HG03139 (cell line): ENCODE results near the gene FEZF2.

Source experiments
- ATAC-seq: cut with Tn5 transposase; IDR thresholded peaks from one replicate; pipeline ENCODE4 v1.9.1; 2021; ENCODE audit not compliant: unreplicated experiment

Gene FEZF2

DNA sequence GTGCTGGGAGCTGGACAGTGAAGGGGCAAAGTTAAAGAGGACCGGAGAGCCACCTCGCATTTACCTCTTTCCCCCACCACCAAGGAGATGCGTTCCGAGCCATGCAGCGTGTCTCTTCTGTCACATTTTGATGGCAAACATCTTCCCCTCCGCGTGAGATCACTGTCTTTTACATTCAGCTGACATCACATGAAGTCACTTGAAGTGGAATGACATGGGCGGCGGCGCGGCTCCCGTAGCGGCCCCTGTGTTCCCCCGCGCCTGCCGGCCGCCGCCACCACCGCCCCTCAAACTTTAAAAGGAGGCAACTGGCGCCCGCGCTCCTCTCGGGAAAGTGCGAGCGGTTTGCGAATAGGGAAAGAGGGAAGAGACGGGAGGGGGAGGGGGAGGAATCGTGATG lies at the start of gene FEZF2:
Gene FEZF2, minus strand, starts transcription at position 336 of the 400 bp plus-strand sequence. CDS start 682 bp downstream, outside the sequence.
- ATAC-seq = no peak

GRCh38 chr3:62421207-62421606 lies 47.9 kb upstream of the FEZF2 start:
- ATAC-seq = no peak

- ATAC-seq = no peak
Observed at GRCh38 chr3:62416144-62416543, 42.8 kb upstream of the FEZF2 start.

DNA sequence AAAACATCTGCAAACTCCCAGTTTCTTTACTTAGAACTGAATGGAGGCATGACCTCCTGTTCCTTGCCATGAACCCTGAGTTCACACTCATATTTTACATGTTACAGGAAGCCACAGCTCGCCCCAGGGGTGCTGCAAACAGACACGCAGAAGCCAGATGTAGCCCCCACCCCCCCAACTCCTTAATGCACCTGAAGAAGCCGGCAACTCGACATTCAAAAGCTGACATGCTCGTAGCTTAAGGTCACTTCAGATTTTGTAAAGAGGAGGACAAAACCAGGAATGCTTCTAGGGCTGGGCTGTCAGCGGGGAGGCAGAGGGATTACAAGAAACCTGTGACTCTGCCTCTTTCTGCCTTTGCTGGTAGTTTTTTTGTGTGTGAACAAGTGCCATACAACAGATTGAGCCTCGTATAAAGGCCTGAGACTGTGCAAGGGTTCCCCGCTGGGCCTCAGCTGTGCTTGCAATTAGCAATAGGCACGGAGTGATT lies 42.0 kb upstream of the FEZF2 start:
- no peak for ATAC-seq

DNA sequence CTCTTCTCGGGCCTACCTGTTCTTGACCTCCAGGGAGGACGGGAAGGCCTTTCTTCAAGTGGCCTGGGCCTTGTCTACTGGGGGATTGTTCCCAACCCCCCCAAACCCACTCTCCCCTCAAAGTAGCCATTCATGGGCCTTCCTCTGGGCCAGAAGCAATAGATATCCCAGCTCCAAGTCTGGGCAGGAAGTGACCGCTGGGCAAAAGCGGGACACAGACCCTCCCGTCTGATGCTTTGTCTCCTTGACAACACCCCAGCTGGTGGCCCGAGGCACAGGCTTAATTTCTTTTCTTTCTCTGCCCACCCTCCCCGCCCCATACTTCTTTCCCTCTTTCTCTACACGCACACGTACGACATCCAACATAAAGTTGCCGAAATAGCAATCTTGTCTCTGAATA lies 41.4 kb upstream of the FEZF2 start:
- ATAC-seq = no peak

- no peak for ATAC-seq
Observed at GRCh38 chr3:62413687-62414086, 40.3 kb upstream of the FEZF2 start.

DNA sequence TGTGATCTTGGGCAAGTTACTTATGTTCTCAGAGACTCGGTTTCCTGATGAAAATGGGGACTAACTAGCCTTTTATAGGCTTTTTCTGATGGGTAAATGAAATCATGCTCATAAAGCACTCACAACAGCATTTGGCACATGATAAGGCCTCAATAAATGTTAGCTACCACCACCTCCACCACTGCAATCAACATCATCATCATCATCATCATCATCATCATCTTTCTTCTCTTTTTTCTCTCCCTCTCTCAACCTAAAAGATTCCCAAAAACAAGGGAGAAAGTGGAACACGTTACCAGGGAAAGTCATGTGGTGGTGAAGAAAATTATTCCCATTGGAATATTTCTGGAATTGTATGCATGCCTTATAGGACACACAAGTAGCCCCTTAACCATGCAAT lies 33.6 kb upstream of the FEZF2 start:
- ATAC-seq = no peak

DNA sequence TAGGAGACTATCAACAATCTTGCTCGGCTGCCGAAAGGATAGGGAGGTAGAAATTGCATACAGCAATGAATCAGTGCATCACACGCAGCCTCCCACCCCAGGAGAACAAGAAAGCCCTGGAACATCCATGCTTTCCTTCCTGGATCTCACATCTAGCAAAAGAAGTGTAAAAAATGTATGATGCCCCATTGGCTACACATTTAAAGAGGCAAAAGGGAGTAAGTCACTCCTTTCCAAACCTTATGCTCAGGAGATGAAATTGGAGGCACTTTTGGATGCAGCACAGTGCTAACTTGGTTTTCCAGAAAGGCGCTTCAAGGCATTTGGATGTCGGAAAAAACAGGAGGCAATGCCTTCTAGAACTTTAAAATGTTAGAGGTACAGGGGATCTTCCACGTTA lies 32.2 kb upstream of the FEZF2 start:
- no peak for ATAC-seq

- ATAC-seq = no peak
Observed at GRCh38 chr3:62405135-62405534, 31.8 kb upstream of the FEZF2 start.

- ATAC-seq = no peak
Observed at GRCh38 chr3:62404321-62404720, 31.0 kb upstream of the FEZF2 start.

- ATAC-seq = no peak
Observed at GRCh38 chr3:62403765-62404164, 30.4 kb upstream of the FEZF2 start.

GRCh38 chr3:62392626-62393292 lies 19.4 kb upstream of the FEZF2 start:
- ATAC-seq = no peak

- ATAC-seq = no peak
Observed at GRCh38 chr3:62387251-62387650, 13.9 kb upstream of the FEZF2 start.

DNA sequence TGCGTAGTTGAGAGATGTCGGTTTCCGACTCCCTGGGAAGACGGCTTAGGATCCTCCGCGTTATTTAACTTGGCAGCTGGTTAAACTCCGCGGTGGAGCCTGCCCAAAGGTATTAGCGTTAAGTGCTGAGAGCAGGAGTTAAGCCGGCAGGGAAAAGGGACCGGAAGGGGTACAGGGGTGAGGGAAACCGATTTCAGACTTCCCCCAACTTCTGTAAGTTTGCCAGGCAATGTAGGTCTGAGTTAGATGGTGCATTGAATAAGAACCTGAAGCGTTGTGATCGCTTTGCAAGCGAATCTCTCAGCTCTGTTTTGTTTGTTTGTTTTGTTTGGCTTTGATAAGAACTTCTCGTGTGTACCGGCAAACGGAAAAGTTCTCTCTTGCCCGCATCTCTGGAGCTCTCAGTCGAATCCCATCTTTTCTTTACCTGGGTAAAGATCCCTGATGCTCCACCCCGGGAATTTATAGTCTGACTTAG lies 6.0 kb upstream of the FEZF2 start:
- no peak for ATAC-seq

DNA sequence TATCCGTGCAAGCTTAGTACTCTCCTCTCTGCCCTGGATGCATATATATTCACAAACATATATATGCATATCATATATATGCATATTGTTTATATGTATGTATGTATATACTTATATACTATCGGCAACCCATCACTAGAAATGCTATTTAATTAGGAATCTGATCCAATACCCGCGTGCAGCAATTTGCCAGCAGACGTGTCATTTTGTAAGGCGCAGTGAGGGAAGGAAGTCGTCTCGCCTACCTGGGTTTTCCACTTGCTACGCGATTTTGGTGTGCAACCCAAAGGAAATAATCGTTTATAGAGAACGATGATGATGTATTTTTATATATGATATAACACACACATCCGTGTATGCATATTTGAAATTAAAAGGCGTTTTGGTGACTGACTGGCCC lies 5.6 kb upstream of the FEZF2 start:
- no peak for ATAC-seq

DNA sequence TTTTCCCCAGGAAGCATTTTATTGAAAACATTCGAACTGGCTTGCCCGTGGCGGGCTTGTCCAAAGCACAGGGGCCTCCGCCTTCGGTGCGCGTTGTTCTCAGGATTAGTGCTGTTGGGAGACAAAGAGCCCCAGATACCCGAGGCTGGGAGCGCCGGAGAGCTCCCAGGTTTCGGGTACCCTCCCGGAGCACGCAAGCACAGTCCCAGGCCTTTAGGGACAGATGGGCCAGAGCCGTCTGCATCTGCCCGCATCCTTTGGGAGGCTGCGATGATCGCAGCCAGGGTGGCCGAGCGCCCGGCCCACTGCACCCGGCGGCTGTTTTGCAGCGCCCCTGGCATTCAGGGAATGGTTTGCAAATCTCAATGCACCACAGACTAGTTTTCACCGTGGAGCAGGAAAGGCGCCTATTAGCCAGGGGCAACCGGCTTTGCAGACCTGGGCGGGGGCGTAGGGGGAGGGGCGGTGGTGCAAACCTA lies 5.0 kb upstream of the FEZF2 start:
- ATAC-seq = no peak

GRCh38 chr3:62376906-62377877 lies 3.8 kb upstream of the FEZF2 start:
- ATAC-seq = no peak

DNA sequence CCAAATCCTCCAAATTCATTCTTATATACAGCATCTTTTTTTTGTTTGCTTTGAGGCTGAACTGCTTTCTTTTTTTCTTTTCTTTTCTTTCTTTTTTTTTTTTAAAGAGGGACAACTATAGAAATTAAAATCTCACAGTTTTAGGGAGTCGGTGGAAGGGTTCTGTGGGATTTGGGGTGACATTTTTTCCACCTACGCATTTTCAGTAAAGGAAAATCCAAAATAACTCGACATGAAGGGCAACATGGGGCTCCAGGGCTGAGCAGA lies 3.0 kb upstream of the FEZF2 start:
- no peak for ATAC-seq

DNA sequence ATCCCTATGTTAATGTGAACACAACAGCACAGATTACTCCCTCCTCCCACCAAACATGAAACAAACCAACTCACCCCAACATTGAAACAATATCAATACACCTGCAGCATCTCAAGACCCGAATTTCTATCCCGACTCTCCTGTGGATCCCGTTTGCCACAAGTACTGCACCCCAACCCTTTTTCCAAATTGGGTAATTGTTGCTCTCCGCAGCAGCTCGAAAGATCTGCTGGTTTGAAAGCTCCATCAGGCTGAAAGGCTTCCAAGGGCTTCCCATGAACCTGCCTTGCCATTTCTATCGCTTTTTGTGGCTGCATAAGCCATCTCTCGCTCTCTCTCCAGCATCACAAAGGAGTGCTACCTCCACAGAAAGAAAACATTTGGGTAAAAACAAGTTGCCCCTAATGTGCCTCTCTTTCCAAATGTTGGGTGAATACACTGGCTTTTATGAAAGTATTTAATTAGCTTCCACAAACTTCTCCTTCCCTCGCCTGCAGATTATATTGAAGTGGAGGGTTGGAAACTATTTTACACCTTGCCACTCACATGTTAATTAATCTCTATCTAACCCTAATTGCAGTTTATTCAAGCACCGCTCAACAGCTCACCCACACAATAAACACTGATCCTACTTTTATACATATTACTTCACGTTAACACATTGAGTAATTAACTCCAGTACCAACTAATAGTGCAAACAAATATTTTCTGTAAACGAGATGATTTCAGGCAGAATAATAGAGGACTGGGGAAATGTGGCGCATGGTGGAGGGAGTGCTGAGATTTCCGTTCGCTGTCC lies 2.5 kb upstream of the FEZF2 start:
- no peak for ATAC-seq

- no peak for ATAC-seq
Observed at GRCh38 chr3:62374341-62375218, 1.2 kb upstream of the FEZF2 start.
